ENCODE measurements around the gene TIGD3. TPM values are rescaled to one million over a fixed set of nuclear protein-coding genes. Genes with fewer than 3 reads are reported as not detected.

The TIGD3 gene
- total RNA-seq, 1 donor from 2014 or later = 0.34 TPM

DNA sequence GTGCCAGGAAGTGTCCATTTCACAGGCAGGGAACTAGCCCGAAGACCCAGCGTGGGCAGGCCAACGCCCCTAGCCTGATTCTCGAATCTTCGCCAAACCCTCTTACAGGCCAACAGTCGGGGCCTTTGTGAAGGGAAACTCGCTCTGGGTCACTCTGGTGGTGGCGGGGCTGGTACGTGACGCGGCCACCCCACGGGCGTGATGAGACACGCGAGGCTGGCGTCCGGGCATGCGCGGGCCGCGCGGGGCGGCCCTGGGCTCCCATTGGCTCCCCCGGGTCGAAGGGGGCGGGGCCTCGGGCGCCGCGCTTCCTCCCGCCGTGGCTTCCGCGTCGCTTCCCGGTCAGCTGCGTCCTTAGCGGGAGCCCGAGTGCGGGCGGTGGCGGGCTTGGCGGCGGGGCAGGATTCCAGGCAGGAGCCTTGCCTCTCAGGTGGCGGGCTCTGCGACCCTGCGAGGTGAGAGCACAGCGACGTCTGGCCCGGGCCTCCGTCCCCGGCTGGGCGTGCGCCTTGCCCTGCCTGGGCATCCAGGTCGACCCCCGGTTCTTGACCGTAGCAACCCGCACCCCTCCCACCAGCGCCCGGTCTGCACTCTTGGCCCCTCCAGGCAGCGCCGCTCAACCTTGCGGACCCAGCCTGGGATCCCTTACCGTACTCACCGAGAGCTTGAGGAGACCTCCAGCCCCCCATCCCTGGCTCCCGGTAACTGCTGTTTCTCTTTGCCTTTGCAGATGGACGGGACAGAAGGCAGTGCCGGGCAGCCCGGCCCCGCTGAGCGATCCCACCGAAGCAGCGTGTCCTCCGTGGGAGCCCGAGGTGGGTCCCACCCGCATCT is 32.0 kb downstream of the TIGD3 start, which contains the start of gene FRMD8:
FRMD8 (plus strand) TSS at position 331 of the 834 bp plus-strand sequence; CDS start at position 731, 400 bp downstream.
- intact Hi-C loops (cut with micrococcal nuclease) = loop anchor here (1.0 kb wide), 1 partner anchor 229 kb away; the partner anchor contains the start of gene PCNX3

GRCh38 chr11:65388731-65389130 is 34.2 kb downstream of the TIGD3 start:
- intact Hi-C loops (cut with micrococcal nuclease) = no loop called here

GRCh38 chr11:65389294-65389980 is 34.9 kb downstream of the TIGD3 start:
- intact Hi-C loops (cut with micrococcal nuclease) = no loop called here

DNA sequence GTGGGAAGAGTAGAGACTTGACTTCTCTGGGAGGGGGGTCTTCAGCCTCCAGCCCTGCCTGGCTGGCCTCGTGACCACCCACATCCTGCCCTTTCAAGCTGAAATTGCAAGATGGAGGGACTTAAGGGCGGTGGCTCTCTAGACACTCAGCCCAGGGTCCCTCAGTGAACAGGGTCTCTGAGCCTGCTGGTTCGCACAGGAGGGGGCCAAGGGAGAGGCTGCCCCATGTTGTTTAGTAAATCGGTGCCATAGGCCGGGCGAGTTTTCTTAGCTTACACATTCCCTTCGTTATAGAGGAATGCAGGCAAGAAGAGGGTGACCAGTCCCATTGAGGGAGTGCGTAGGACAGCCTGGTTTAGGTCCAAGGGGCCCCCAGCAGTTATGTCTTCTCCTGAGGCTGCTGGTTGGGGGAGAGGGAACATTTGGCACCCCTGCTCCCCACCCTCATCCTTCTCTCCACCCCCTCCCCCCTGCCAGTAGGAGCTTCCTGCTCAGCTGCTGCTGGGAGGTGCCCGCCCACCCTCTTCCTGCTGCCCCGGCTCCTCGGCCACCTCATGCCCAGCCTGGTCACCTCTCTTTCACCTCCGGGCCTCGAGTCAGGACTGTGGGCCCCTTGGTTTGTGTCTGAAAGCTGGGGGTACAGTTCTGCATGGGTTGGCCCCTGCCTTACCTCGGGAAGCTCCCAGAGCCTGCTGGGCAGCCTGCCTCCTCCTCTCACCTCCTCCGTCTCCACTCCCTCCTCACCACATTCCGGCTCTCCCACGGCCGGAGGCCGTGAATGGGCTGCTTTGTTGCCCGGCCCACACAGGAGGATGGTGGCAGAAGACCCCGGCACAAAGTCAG is 35.8 kb downstream of the TIGD3 start:
- intact Hi-C loops (cut with micrococcal nuclease) = no loop called here

GRCh38 chr11:65390996-65391395 is 36.4 kb downstream of the TIGD3 start:
- intact Hi-C loops (cut with micrococcal nuclease) = no loop called here

GRCh38 chr11:65392186-65392829 is 37.8 kb downstream of the TIGD3 start:
- intact Hi-C loops (cut with micrococcal nuclease) = no loop called here

DNA sequence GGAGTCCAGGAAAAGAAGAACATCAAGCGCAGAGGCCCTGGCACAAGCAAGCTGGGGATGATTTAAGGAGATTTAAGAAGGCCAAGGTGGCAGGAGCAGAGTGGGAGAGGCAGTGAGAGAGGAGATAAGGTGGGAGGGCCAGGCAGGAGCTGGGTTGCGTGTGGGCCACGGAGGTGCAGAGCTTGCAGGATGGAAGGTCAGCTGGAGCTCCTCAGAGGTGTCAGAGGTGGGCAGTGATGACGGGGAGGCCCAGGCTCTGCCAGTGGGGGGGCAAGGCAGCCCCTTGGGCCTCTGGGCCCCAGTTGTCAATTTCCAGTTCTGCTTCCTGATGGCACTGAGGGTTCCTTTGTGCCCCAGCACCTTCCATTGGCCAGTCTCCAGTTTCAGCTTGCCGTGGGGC is 38.3 kb downstream of the TIGD3 start:
- intact Hi-C loops (cut with micrococcal nuclease) = no loop called here

- intact Hi-C loops (cut with micrococcal nuclease) = no loop called here
Measured at GRCh38 chr11:65393513-65394079, 39.0 kb downstream of the TIGD3 start.

GRCh38 chr11:65394125-65394536 is 39.6 kb downstream of the TIGD3 start:
- intact Hi-C loops (cut with micrococcal nuclease) = no loop called here

GRCh38 chr11:65395961-65396530 is 41.5 kb downstream of the TIGD3 start:
- intact Hi-C loops (cut with micrococcal nuclease) = no loop called here

- intact Hi-C loops (cut with micrococcal nuclease) = no loop called here
Measured at GRCh38 chr11:65396769-65397745, 42.5 kb downstream of the TIGD3 start.

DNA sequence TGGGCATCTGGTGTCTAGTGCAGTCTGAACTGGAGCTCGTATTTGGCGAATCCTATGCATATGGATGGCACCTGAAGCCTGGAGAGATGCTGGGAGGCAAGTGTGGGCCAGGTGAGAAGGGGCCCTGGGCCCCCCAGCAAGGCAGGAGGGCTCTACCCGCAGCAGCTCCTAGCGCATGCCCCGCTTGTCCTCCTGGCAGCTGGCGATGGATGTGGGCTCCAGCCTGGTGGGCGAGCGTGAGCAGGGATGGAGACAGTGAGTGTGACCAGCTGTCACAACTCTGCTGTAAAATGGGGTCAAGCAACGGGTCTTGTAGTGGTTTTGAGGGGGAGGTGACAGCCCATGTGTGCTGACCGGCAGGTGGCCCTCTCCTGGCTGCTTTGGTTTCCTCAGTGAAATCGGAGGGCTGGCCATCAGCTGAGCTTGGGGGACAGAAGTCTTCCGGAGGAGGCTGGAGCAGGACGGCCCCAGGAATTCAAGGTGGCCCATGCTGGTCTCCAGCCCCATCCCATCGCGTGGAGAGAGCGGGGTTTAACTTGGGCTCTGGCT is 43.9 kb downstream of the TIGD3 start:
- intact Hi-C loops (cut with micrococcal nuclease) = no loop called here

DNA sequence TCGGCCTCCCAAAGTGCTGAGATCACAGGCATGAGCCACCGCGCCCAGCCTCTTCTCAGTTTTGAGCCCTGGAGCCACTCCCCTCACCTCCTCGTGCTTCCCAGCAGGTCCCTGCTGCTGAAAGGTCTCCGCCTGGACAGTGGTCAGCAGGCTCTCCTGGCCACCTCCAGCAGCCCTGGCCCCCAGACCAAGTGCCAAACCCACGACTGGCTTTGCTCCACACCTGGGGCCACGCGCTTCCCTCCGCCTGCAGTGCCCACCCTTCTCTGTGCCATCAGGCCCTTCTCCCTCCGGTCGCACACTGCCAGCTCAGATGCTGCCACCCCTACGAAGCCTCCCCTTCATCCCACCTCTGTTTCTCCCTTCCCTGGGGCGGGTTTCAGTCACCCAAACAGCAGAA is 44.7 kb downstream of the TIGD3 start:
- intact Hi-C loops (cut with micrococcal nuclease) = no loop called here

GRCh38 chr11:65399845-65400244 is 45.3 kb downstream of the TIGD3 start:
- intact Hi-C loops (cut with micrococcal nuclease) = no loop called here

DNA sequence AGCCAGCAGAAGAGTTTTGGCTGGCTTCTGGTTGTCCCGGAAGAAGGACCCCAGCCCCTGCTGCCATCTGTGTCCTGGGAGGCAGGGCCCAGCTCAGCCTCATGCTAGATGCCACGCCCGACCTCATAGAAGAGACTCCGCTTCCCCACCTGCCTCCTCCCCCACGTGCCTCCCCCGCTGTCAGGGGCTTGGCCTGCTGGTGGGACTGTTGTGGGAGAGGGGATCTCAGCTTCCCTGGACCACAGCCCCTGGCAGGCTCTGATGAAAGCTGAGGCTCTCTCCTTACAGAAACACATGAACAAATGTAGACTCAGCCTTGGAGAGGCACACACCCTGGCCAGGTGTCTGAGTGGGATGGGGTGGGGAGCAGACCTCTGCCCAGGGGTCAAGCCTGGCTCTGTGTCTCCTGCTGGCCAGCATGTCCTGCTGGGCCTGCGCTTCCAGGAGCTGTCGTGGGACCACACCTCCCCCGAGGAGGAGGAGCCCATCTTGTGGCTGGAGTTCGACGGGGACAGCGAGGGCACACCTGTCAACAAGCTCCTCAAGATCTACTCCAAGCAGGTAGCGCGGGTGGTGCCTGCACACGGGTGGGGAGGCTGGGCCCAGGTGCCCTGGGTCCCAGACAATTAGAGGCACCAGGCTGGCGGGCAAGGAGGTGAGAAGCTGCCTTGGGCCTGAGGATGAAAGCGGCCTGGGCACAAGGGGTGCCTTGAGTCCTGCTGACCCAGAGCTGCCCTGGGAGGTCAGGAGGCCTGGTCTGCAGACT is 45.9 kb downstream of the TIGD3 start:
- intact Hi-C loops (cut with micrococcal nuclease) = no loop called here

DNA sequence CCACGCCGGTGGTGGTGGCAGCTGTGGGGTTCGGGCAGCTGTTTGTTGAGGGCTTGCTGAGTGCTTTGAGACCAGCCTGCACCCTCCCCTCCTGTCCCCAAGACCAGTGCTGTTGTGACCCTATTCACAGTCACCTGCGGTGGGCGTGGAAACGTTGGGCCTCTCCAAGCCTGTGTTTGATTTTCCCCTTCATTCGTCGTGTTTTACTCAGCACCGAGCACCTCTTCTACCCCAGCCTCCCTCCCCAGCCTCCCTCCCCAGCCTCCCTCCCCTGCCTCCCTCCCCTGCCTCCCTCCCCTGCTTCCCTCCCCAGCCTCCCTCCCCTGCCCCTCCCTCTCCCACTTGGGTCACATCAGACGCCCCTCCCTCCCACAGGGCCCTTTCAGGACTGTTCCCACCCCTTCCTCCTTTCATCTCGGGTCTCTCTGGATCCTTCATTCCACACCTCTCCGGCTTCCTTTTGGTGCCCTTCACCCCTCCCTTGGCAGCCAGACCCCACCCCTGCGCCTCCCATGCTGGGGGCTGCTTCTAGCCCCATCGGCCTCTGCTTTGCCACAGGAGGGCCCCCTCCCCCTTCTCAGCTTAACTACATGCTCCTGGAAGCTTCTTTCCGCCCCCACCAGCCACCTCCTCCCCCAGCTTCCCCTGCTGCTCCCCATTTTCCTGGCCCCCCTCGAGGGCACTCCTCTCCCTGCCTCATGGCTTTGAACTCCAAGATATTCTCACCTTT is 46.7 kb downstream of the TIGD3 start:
- intact Hi-C loops (cut with micrococcal nuclease) = no loop called here

DNA sequence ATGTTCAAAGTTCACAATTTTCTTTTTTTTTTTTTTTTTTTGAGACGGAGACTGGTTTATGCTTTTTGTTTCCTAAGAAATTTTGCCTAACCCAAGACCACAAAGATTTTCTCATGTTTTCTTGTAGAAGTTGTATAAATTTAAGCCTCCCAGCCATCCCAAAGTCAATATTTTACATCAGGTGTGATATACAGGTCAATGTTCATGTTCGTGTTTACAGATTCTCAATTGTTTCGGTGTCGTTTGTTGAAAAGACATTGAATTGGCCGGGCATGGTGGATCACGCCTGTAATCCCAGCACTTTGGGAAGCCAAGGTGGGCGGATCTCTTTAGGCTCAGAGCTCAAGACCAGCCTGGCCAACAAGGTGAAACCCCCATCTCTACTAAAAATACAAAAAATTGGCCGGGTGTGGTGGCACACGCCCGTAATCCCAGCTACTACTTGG is 47.3 kb downstream of the TIGD3 start:
- intact Hi-C loops (cut with micrococcal nuclease) = no loop called here

Measured in T-helper 1 cell treated with Interleukin-12 subunit alpha and Interleukin-12 subunit beta and Interleukin-4 antibody, amounts not matched to agents 30 ng/mL and 1 ng/mL, for 36 hours (primary cell).